OCI-LY3 (cell line): Measurements from ENCODE around the gene SENP6.

Source experiments
- CTCF ChIP-seq: fragments of 200-600, 300-600 bp; sonication (generic); IDR thresholded peaks from 2 replicates; pipeline ENCODE4 v1.5.1; 2014; ENCODE audit warnings: antibody characterized with exemption, low read length, low read depth
- EZH2phosphoT487 ChIP-seq: fragments of 200-600 bp; shearing (Covaris generic); IDR thresholded peaks from 2 replicates; pipeline ENCODE4 v1.6.1; 2018; ENCODE audit warnings: antibody characterized with exemption, mixed run types, low read depth

DNA sequence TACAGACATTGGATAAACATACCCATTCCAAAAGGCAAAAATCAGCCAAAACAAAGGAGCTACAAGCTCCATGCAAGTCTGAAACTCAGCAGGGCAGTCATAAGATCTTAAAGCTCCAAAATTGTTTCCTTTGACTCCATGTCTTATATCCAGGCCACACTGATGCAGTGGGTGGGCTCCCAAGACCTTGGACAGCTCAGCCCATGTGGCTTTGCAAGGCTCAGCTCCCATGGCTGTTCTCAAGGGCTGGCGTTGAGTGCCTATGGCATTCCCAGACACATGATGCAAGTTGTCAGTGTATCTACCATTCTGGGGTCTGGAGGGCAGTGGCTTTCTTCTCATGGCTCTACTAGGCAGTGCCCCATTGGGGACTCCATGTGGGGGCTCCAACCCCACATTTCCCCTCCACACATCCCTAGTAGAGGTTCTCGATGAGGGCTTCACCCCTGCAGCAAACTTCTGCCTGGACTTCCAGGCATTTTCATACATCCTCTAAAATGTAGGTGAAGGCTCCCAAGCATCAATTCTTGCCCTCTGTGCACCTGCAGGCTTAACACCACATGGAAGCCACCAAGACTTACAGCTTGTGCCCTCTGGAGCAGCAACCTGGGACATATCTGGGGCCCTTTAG lies 35.4 kb upstream of the SENP6 start:
- no peak for TF ChIP-seq CTCF
- TF ChIP-seq EZH2phosphoT487: no peak
